ENCODE measurements around the gene TAB2. TPM values are rescaled to one million over a fixed set of nuclear protein-coding genes. Genes with fewer than 3 reads are reported as not detected.

TAB2 gene
- total RNA-seq, 1 experiment from 2014 or later: 56.7 TPM

DNA sequence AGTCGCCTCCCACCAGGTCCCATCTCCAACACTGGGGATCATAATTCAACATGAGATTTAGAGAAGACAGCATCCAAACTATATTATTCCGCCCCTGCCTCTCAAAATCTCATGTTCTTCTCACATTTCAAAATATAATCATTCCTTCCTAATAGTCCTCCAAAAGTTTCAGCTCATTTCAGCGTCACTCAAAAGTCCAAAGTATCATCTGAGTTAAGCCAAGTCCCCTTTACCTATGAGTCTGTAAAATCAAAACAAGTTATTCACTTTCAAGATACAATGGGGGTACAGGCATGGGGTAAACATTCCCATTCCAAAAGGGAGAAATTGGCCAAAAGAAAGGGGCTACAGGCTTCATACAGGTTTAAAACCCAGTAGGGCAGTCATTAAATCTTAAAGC, 43.0 kb downstream of the TAB2 start:
- no peak for TF ChIP-seq SIN3A (IDR thresholded peaks at IDR 0.05; ENCODE audit: low read depth)
- TF ChIP-seq SRF (IDR thresholded peaks at IDR 0.05; ENCODE audit: low read depth): no peak
- TF ChIP-seq, protein P1, sequence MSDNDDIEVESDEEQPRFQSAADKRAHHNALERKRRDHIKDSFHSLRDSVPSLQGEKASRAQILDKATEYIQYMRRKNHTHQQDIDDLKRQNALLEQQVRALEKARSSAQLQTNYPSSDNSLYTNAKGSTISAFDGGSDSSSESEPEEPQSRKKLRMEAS (IDR thresholded peaks at IDR 0.05): no peak
- TF ChIP-seq, protein P2, sequence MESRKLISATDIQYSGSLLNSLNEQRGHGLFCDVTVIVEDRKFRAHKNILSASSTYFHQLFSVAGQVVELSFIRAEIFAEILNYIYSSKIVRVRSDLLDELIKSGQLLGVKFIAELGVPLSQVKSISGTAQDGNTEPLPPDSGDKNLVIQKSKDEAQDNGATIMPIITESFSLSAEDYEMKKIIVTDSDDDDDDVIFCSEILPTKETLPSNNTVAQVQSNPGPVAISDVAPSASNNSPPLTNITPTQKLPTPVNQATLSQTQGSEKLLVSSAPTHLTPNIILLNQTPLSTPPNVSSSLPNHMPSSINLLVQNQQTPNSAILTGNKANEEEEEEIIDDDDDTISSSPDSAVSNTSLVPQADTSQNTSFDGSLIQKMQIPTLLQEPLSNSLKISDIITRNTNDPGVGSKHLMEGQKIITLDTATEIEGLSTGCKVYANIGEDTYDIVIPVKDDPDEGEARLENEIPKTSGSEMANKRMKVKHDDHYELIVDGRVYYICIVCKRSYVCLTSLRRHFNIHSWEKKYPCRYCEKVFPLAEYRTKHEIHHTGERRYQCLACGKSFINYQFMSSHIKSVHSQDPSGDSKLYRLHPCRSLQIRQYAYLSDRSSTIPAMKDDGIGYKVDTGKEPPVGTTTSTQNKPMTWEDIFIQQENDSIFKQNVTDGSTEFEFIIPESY (IDR thresholded peaks at IDR 0.05; ENCODE audit: extremely low read depth, insufficient replicate concordance, low read length): no peak
- no peak for TF ChIP-seq CBX3 (IDR thresholded peaks at IDR 0.05; ENCODE audit: low read depth)
- no peak for TF ChIP-seq CEBPB (IDR thresholded peaks at IDR 0.05; ENCODE audit: low read depth)
- TF ChIP-seq ELF1 (IDR thresholded peaks at IDR 0.05; ENCODE audit: borderline replicate concordance, low read depth): no peak
- TF ChIP-seq JUND (IDR thresholded peaks at IDR 0.05): no peak
- TF ChIP-seq, protein P3, sequence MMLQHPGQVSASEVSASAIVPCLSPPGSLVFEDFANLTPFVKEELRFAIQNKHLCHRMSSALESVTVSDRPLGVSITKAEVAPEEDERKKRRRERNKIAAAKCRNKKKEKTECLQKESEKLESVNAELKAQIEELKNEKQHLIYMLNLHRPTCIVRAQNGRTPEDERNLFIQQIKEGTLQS (IDR thresholded peaks at IDR 0.05): no peak
- TF ChIP-seq SP1 (IDR thresholded peaks at IDR 0.05; ENCODE audit: low read depth): no peak
- TF ChIP-seq, protein P4, sequence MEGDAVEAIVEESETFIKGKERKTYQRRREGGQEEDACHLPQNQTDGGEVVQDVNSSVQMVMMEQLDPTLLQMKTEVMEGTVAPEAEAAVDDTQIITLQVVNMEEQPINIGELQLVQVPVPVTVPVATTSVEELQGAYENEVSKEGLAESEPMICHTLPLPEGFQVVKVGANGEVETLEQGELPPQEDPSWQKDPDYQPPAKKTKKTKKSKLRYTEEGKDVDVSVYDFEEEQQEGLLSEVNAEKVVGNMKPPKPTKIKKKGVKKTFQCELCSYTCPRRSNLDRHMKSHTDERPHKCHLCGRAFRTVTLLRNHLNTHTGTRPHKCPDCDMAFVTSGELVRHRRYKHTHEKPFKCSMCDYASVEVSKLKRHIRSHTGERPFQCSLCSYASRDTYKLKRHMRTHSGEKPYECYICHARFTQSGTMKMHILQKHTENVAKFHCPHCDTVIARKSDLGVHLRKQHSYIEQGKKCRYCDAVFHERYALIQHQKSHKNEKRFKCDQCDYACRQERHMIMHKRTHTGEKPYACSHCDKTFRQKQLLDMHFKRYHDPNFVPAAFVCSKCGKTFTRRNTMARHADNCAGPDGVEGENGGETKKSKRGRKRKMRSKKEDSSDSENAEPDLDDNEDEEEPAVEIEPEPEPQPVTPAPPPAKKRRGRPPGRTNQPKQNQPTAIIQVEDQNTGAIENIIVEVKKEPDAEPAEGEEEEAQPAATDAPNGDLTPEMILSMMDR (IDR thresholded peaks at IDR 0.05 in 2 of 3, conservative IDR thresholded peaks at IDR 0.05 in 1 of 3; ENCODE audit: borderline replicate concordance in 1 of 3, insufficient read depth in 1 of 3, low read depth in 2 of 3, low read length in 2 of 3): no peak
- H3K4me2 ChIP-seq (ENCODE audit: low read length): no peak overlapping the region
- no peak for ATAC-seq
- BruUV-seq (replicated peaks): no TSS peak
- no peaks in the 10 kb centered on the region for H3K9me3 ChIP-seq (ENCODE audit: control insufficient read depth in 1 of 2, insufficient read depth in 1 of 2, low read depth in 1 of 2, low read length in 2 of 2)
- no peak overlapping the region for H3K27ac ChIP-seq (ENCODE audit: low read depth, low read length)
- RAD21 ChIA-PET (ENCODE audit: low non-redundant PET in 1 of 2, low total read pairs in 2 of 2, uncharacterized antibody in 2 of 2, unreplicated experiment in 2 of 2): no interaction called here
- H4K20me1 ChIP-seq (ENCODE audit: insufficient read depth): no peaks in the 10 kb centered on the region
- H3K9me2 ChIP-seq (ENCODE audit: insufficient read depth): no peaks in the 10 kb centered on the region
- POLR2A ChIA-PET: no interaction called here
- no peaks in the 10 kb centered on the region for H3K27me3 ChIP-seq (ENCODE audit: insufficient read depth, low read length)
- H3K9ac ChIP-seq (ENCODE audit: low read length): no peak overlapping the region
- H3K4me1 ChIP-seq (ENCODE audit: control insufficient read depth in 1 of 2, insufficient read depth in 2 of 2, low read length in 2 of 2): peaks cover 12 to 22% of the 10 kb centered on the region in 2 experiments
- H3K36me3 ChIP-seq (ENCODE audit: control insufficient read depth in 1 of 2, insufficient read depth in 2 of 2, low read length in 2 of 2): no peaks in the 10 kb centered on the region
- CTCF ChIA-PET: no interaction called here
- H3K4me3 ChIP-seq (replicated peaks in 1 of 2; ENCODE audit: low read depth in 1 of 2, low read length in 2 of 2): no peak overlapping the region
- no peak for DNase-seq (ENCODE audit: low read depth, low spot score)
- peaks cover 90% of the 10 kb centered on the region for H3K79me2 ChIP-seq (ENCODE audit: insufficient read depth, low read length)
- intact Hi-C loops (cut with micrococcal nuclease): no loop called here
- H2AFZ ChIP-seq (ENCODE audit: low read depth, low read length, poor library complexity, severe bottlenecking): no peak overlapping the region

Measured in HCT116 (cell line).